HEK293 (cell line): ENCODE data around the gene BRD2.

Experiments used
- CTCF ChIA-PET: fragments of 350-600 bp; formaldehyde crosslinking; extraction: SDS; loops from one replicate; lab custom pipeline; 2021; ENCODE audit warnings: antibody characterized with exemption; lab: Yijun Ruan, JAX
- POLR2A ChIA-PET: fragments of 300-600 bp; formaldehyde crosslinking; extraction: SDS; loops from one replicate; lab custom pipeline; 2020; ENCODE audit warnings: antibody characterized with exemption, inconsistent platforms; lab: Yijun Ruan, JAX
- H3K27ac ChIP-seq: fragments of 200-500 bp; sonication (Bioruptor generic); 2 replicates; pipeline ENCODE4 v1.5.1; 2014; ENCODE audit warnings: low read depth, low read length, control low read depth, inconsistent platforms; ENCODE audit errors: extremely low read depth
- H3K36me3 ChIP-seq, 2 experiments: fragments of 200-500 bp in 1 of 2; sonication (Bioruptor generic) in 1 of 2; 1 replicate in 1 of 2; 2 replicates in 1 of 2; pipeline ENCODE4 v1.5.1; 2014 to 2017; ENCODE audit warnings: inconsistent platforms in 2 of 2, low read length in 2 of 2; ENCODE audit not compliant: control insufficient read depth in 2 of 2, insufficient read depth in 1 of 2
- H3K4me1 ChIP-seq: fragments of 200-500 bp; sonication (Bioruptor generic); 2 replicates; pipeline ENCODE4 v1.5.1; 2014; ENCODE audit warnings: mild to moderate bottlenecking, low read length, inconsistent platforms; ENCODE audit not compliant: control insufficient read depth, insufficient read depth
- H3K4me3 ChIP-seq: 2 replicates; pipeline ENCODE4 v1.5.1; 2011; ENCODE audit warnings: low read depth, mild to moderate bottlenecking, control low read depth, low read length, moderate library complexity
- H3K9me3 ChIP-seq: fragments of 200-500 bp; sonication (Bioruptor generic); 2 replicates; pipeline ENCODE4 v1.5.1; 2014; ENCODE audit warnings: low read depth, low read length, inconsistent platforms; ENCODE audit not compliant: control insufficient read depth, insufficient read depth
- FEZF1 ChIP-seq: fragments of 450-650 bp; formaldehyde crosslinking; IDR thresholded peaks from 2 replicates; pipeline ENCODE4 v1.5.1; 2016; ENCODE audit warnings: missing biosample characterization, missing genetic modification characterization
- GLI2 ChIP-seq: fragments of 450-650 bp; formaldehyde crosslinking; IDR thresholded peaks from 2 replicates; pipeline ENCODE4; 2017; ENCODE audit warnings: missing biosample characterization, missing genetic modification characterization, low read depth, borderline replicate concordance
- IKZF3 ChIP-seq: fragments of 450-650 bp; IDR thresholded peaks from 2 replicates; pipeline ENCODE4 v1.5.0; 2018; ENCODE audit warnings: missing biosample characterization, mild to moderate bottlenecking, missing genetic modification characterization, moderate library complexity
- MEIS1 ChIP-seq: sonication (generic); formaldehyde crosslinking; IDR thresholded peaks from 2 replicates; pipeline ENCODE4 v1.8.1; 2022; ENCODE audit warnings: missing genetic modification reagents, mild to moderate bottlenecking, borderline replicate concordance
- PRDM1 ChIP-seq: fragments of 450-650 bp; formaldehyde crosslinking; IDR thresholded peaks from 2 replicates; pipeline ENCODE4; 2016; ENCODE audit warnings: missing biosample characterization, missing genetic modification characterization
- PRDM10 ChIP-seq: fragments of 450-650 bp; formaldehyde crosslinking; IDR thresholded peaks from 2 replicates; pipeline ENCODE4 v1.5.1; 2016; ENCODE audit warnings: missing biosample characterization, missing genetic modification characterization
- TRIM28 ChIP-seq: IDR thresholded peaks from 2 replicates; pipeline ENCODE4 v1.6.1; 2011; ENCODE audit warnings: low read length, control low read depth, borderline replicate concordance
- WT1 ChIP-seq: fragments of 450-650 bp; formaldehyde crosslinking; IDR thresholded peaks from 2 replicates; pipeline ENCODE4 v1.5.1; 2016; ENCODE audit warnings: missing biosample characterization, missing genetic modification characterization
- ZBTB1 ChIP-seq: fragments of 450-650 bp; formaldehyde crosslinking; IDR thresholded peaks from 2 replicates; pipeline ENCODE4 v1.5.1; 2016; ENCODE audit warnings: missing biosample characterization, missing genetic modification characterization
- ZBTB48 ChIP-seq: fragments of 450-650 bp; formaldehyde crosslinking; IDR thresholded peaks from 2 replicates; pipeline ENCODE4 v1.5.1; 2016; ENCODE audit warnings: missing biosample characterization, missing genetic modification characterization
- ZFP3 ChIP-seq: fragments of 450-650 bp; formaldehyde crosslinking; IDR thresholded peaks from 2 replicates; pipeline ENCODE4 v1.5.1; 2016; ENCODE audit warnings: low read depth, missing biosample characterization, missing genetic modification characterization
- ZNF112 ChIP-seq: fragments of 450-650 bp; formaldehyde crosslinking; IDR thresholded peaks from 2 replicates; pipeline ENCODE4 v1.5.0; 2017; ENCODE audit warnings: missing biosample characterization, missing genetic modification characterization
- ZNF114 ChIP-seq: fragments of 450-650 bp; formaldehyde crosslinking; IDR thresholded peaks from 2 replicates; pipeline ENCODE4 v1.5.0; 2017; ENCODE audit warnings: missing biosample characterization, missing genetic modification characterization
- ZNF133 ChIP-seq: fragments of 450-650 bp; formaldehyde crosslinking; IDR thresholded peaks from 2 replicates; pipeline ENCODE4 v1.5.1; 2016; ENCODE audit warnings: missing biosample characterization, missing genetic modification characterization
- ZNF174 ChIP-seq: fragments of 450-650 bp; formaldehyde crosslinking; IDR thresholded peaks from 2 replicates; pipeline ENCODE4 v1.5.0; 2017; ENCODE audit warnings: missing biosample characterization, mild to moderate bottlenecking, missing genetic modification characterization
- ZNF19 ChIP-seq: fragments of 450-650 bp; formaldehyde crosslinking; IDR thresholded peaks from 2 replicates; pipeline ENCODE4; 2016; ENCODE audit warnings: missing biosample characterization, missing genetic modification characterization, low read depth
- ZNF214 ChIP-seq: fragments of 450-650 bp; formaldehyde crosslinking; IDR thresholded peaks from 2 replicates; pipeline ENCODE4 v1.5.1; 2017; ENCODE audit warnings: missing biosample characterization, mild to moderate bottlenecking, missing genetic modification characterization, borderline replicate concordance
- ZNF274 ChIP-seq, 2 experiments: fragments of 200-500 bp in 1 of 2; fragments of 450-650 bp in 1 of 2; sonication (Bioruptor generic) in 1 of 2; formaldehyde crosslinking in 1 of 2; IDR thresholded peaks; 2 replicates each; pipeline versions ENCODE4 v1.5.1 to v1.6.1; 2014 to 2016; ENCODE audit warnings: borderline replicate concordance in 1 of 2, inconsistent platforms in 1 of 2, low read length in 1 of 2, missing biosample characterization in 1 of 2, missing genetic modification characterization in 1 of 2
- ZNF362 ChIP-seq: fragments of 450-650 bp; formaldehyde crosslinking; IDR thresholded peaks from 2 replicates; pipeline ENCODE4 v1.5.1; 2016; ENCODE audit warnings: missing biosample characterization, missing genetic modification characterization
- ZNF366 ChIP-seq: fragments of 450-650 bp; formaldehyde crosslinking; conservative IDR thresholded peaks from 2 replicates; pipeline ENCODE4 v1.5.1; 2016; ENCODE audit warnings: missing biosample characterization, missing genetic modification characterization
- ZNF423 ChIP-seq: fragments of 450-650 bp; formaldehyde crosslinking; IDR thresholded peaks from 2 replicates; pipeline ENCODE4 v1.5.1; 2016; ENCODE audit warnings: missing biosample characterization, missing genetic modification characterization
- ZNF529 ChIP-seq: fragments of 450-650 bp; formaldehyde crosslinking; IDR thresholded peaks from 2 replicates; pipeline ENCODE4 v1.5.1; 2017; ENCODE audit warnings: missing genetic modification characterization, missing biosample characterization; ENCODE audit not compliant: insufficient replicate concordance
- ZNF544 ChIP-seq: fragments of 450-650 bp; formaldehyde crosslinking; IDR thresholded peaks from 2 replicates; pipeline ENCODE4 v1.5.0; 2017; ENCODE audit warnings: missing biosample characterization, missing genetic modification characterization
- ZNF548 ChIP-seq: fragments of 450-650 bp; formaldehyde crosslinking; IDR thresholded peaks from 2 replicates; pipeline ENCODE4 v1.5.1; 2016; ENCODE audit warnings: missing biosample characterization, missing genetic modification characterization
- ZNF624 ChIP-seq: fragments of 450-650 bp; formaldehyde crosslinking; IDR thresholded peaks from 2 replicates; pipeline ENCODE4 v1.5.1; 2017; ENCODE audit warnings: missing biosample characterization, missing genetic modification characterization
- ZNF626 ChIP-seq: fragments of 450-650 bp; sonication (Bioruptor Pico); formaldehyde crosslinking; IDR thresholded peaks from 2 replicates; pipeline ENCODE4 v1.5.1; 2018; ENCODE audit warnings: missing biosample characterization, missing genetic modification characterization, inconsistent platforms
- ZNF629 ChIP-seq: fragments of 450-650 bp; formaldehyde crosslinking; IDR thresholded peaks from 2 replicates; pipeline ENCODE4 v1.5.1; 2017; ENCODE audit warnings: missing biosample characterization, missing genetic modification characterization
- ZNF677 ChIP-seq: fragments of 450-650 bp; IDR thresholded peaks from 2 replicates; pipeline ENCODE4 v1.5.0; 2018; ENCODE audit warnings: missing biosample characterization, mild to moderate bottlenecking, missing genetic modification characterization, moderate library complexity
- ZNF704 ChIP-seq: fragments of 450-650 bp; formaldehyde crosslinking; IDR thresholded peaks from 2 replicates; pipeline ENCODE4 v1.5.1; 2016; ENCODE audit warnings: missing biosample characterization, missing genetic modification characterization
- ZNF747 ChIP-seq: fragments of 450-650 bp; formaldehyde crosslinking; IDR thresholded peaks from 2 replicates; pipeline ENCODE4 v1.5.1; 2016; ENCODE audit warnings: missing biosample characterization, missing genetic modification characterization
- ZNF776 ChIP-seq: fragments of 450-650 bp; formaldehyde crosslinking; IDR thresholded peaks from 2 replicates; pipeline ENCODE4 v1.5.0; 2017; ENCODE audit warnings: missing biosample characterization, missing genetic modification characterization, borderline replicate concordance

The BRD2 gene

GRCh38 chr6:32993363-32993973, 25.1 kb downstream of the BRD2 start:
- H3K27ac ChIP-seq: no peak overlapping the region
- CTCF ChIA-PET: interaction anchor here (0.6 to 1.7 kb wide), 4 partner anchors 9 to 132 kb away, joined by 3 to 13 read pairs (median 4); no protein-coding TSS in a partner anchor
- no peaks in the 10 kb centered on the region for H3K4me1 ChIP-seq
- TF ChIP-seq ZNF776 (tag by site-specific recombination): no peak
- TF ChIP-seq ZNF112 (tag by site-specific recombination): no peak
- TF ChIP-seq IKZF3 (tag by site-specific recombination): no peak
- no peak for TF ChIP-seq ZNF133 (tag by site-specific recombination)
- TF ChIP-seq ZNF544 (tag by site-specific recombination): no peak
- H3K9me3 ChIP-seq: no peaks in the 10 kb centered on the region
- POLR2A ChIA-PET: interaction anchor here (0.8 kb wide), 1 partner anchor 22 kb away, joined by 4 read pairs; no protein-coding TSS in a partner anchor
- H3K36me3 ChIP-seq: no peaks in the 10 kb centered on the region
- no peak overlapping the region for H3K4me3 ChIP-seq

- CTCF ChIA-PET: interaction anchor here (0.6 to 1.0 kb wide), 3 partner anchors 9 to 157 kb away, joined by 3 to 7 read pairs (median 3); partner anchors contain the start of gene TAP2
- Histone ChIP-seq H3K4me1 (no peaks in the 10 kb centered on the region), H3K9me3 (no peaks in the 10 kb centered on the region), H3K4me3 (no peak overlapping the region), H3K27ac (no peak overlapping the region), H3K36me3 (no peaks in the 10 kb centered on the region)
- POLR2A ChIA-PET: no interaction called here
- TF ChIP-seq ZNF529 (tag by site-specific recombination) (no peak), ZNF174 (tag by site-specific recombination) (no peak), ZBTB1 (tag by site-specific recombination) (no peak), ZNF624 (tag by site-specific recombination) (no peak), PRDM10 (no peak), ZNF274 (IDR thresholded peaks at IDR 0.05; ENCODE audit: low read length) (no peak), ZNF274 (tag by site-specific recombination; IDR thresholded peaks at IDR 0.05; ENCODE audit: borderline replicate concordance) (no peak), ZNF114 (tag by site-specific recombination) (no peak), ZNF423 (tag by site-specific recombination) (no peak), ZNF747 (tag by site-specific recombination) (no peak), ZBTB48 (tag by site-specific recombination) (no peak), GLI2 (tag by site-specific recombination) (no peak), PRDM1 (tag by site-specific recombination) (peak; percentile 67), ZNF548 (tag by site-specific recombination) (no peak), ZNF704 (no peak), WT1 (tag by site-specific recombination) (peak; percentile 60), ZFP3 (no peak), ZNF19 (tag by site-specific recombination) (no peak), TRIM28 (no peak), ZNF629 (tag by site-specific recombination) (no peak), ZNF362 (tag by site-specific recombination) (peak; percentile 79), ZNF626 (tag by site-specific recombination) (no peak), ZNF366 (tag by site-specific recombination) (peak; percentile 85), MEIS1 (no peak), FEZF1 (tag by site-specific recombination) (no peak), ZNF677 (tag by site-specific recombination) (no peak), ZNF133 (tag by site-specific recombination) (no peak), ZNF214 (no peak)
Observed at GRCh38 chr6:32995448-32995847, 27.1 kb downstream of the BRD2 start.
